SK-N-SH (cell line): ENCODE measurements around the gene SP4.

Experiments
- ELF1 ChIP-seq: IDR thresholded peaks from 2 replicates; pipeline ENCODE4 v1.4.0; 2012
- EP300 ChIP-seq, 2 experiments: IDR thresholded peaks; 2 replicates each; pipeline versions ENCODE4 v1.4.0 to v1.6.1; 2012; ENCODE audit warnings: borderline replicate concordance in 1 of 2, low read depth in 1 of 2, low read length in 1 of 2
- FOSL2 ChIP-seq: IDR thresholded peaks from 2 replicates; pipeline ENCODE4 v1.4.0; 2012; ENCODE audit warnings: low read depth, mild to moderate bottlenecking, moderate library complexity, borderline replicate concordance
- FOXM1 ChIP-seq: IDR thresholded peaks from 2 replicates; pipeline ENCODE4 v1.4.0; 2012; ENCODE audit warnings: low read depth, mild to moderate bottlenecking
- POLR2AphosphoS5 ChIP-seq: IDR thresholded peaks from 2 replicates; pipeline ENCODE4 v1.6.1; 2012; ENCODE audit warnings: low read depth, low read length
- RAD21 ChIP-seq: IDR thresholded peaks from 2 replicates; pipeline ENCODE4 v1.6.1; 2012; ENCODE audit warnings: mild to moderate bottlenecking, low read length
- RXRA ChIP-seq: IDR thresholded peaks from 2 replicates; pipeline ENCODE4 v1.4.0; 2012; ENCODE audit warnings: low read depth, mild to moderate bottlenecking, borderline replicate concordance
- SIN3A ChIP-seq: IDR thresholded peaks from 2 replicates; pipeline ENCODE4 v1.6.1; 2012; ENCODE audit warnings: low read depth, mild to moderate bottlenecking, low read length, moderate library complexity, borderline replicate concordance
- TAF1 ChIP-seq: IDR thresholded peaks from 2 replicates; pipeline ENCODE4 v1.6.1; 2012; ENCODE audit warnings: low read depth, mild to moderate bottlenecking, low read length, moderate library complexity, borderline replicate concordance
- TEAD4 ChIP-seq: IDR thresholded peaks from 2 replicates; pipeline ENCODE4 v1.4.0; 2012; ENCODE audit warnings: mild to moderate bottlenecking, borderline replicate concordance; ENCODE audit not compliant: insufficient read depth
- YY1 ChIP-seq: IDR thresholded peaks from 2 replicates; pipeline ENCODE4 v1.4.0; 2012; ENCODE audit warnings: low read depth, mild to moderate bottlenecking
- TF ChIP-seq, protein P1 (sequence below): fragments of 200-600 bp; sonication (generic); IDR thresholded peaks from 2 replicates; pipeline ENCODE4 v1.6.1; 2017; ENCODE audit warnings: antibody characterized with exemption, mild to moderate bottlenecking, moderate library complexity
- TF ChIP-seq, protein P2 (sequence below): IDR thresholded peaks from 2 replicates; pipeline ENCODE4 v1.4.0; 2012; ENCODE audit warnings: low read depth, borderline replicate concordance
- TF ChIP-seq, protein P3 (sequence below): IDR thresholded peaks from 2 replicates; pipeline ENCODE4; 2012

DNA sequence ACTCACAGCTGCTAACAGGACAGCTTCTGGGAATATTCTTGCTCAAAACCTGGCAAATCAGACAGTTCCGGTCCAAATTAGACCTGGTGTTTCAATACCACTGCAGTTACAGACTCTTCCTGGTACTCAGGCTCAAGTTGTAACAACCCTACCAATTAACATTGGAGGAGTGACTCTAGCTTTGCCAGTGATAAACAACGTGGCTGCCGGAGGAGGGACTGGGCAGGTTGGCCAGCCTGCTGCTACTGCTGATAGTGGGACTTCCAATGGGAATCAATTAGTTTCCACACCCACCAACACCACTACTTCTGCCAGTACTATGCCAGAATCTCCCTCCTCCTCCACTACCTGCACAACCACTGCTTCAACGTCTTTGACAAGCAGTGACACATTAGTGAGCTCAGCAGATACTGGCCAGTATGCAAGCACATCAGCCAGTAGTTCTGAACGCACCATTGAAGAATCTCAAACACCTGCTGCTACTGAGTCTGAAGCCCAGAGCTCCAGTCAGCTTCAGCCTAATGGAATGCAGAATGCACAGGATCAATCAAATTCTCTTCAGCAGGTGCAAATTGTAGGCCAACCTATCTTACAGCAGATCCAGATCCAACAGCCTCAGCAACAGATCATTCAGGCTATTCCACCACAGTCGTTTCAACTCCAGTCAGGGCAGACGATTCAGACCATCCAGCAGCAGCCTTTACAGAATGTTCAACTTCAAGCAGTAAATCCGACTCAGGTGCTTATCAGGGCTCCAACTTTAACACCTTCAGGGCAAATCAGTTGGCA, 2.1 kb downstream of the SP4 start:
- TF ChIP-seq FOXM1, result no peak
- TF ChIP-seq SIN3A, result no peak
- TF ChIP-seq, protein P1, sequence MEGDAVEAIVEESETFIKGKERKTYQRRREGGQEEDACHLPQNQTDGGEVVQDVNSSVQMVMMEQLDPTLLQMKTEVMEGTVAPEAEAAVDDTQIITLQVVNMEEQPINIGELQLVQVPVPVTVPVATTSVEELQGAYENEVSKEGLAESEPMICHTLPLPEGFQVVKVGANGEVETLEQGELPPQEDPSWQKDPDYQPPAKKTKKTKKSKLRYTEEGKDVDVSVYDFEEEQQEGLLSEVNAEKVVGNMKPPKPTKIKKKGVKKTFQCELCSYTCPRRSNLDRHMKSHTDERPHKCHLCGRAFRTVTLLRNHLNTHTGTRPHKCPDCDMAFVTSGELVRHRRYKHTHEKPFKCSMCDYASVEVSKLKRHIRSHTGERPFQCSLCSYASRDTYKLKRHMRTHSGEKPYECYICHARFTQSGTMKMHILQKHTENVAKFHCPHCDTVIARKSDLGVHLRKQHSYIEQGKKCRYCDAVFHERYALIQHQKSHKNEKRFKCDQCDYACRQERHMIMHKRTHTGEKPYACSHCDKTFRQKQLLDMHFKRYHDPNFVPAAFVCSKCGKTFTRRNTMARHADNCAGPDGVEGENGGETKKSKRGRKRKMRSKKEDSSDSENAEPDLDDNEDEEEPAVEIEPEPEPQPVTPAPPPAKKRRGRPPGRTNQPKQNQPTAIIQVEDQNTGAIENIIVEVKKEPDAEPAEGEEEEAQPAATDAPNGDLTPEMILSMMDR, result no peak
- TF ChIP-seq YY1, result no peak
- no peak for TF ChIP-seq POLR2AphosphoS5
- no peak for TF ChIP-seq FOSL2
- TF ChIP-seq RXRA, result no peak
- TF ChIP-seq, protein P2, sequence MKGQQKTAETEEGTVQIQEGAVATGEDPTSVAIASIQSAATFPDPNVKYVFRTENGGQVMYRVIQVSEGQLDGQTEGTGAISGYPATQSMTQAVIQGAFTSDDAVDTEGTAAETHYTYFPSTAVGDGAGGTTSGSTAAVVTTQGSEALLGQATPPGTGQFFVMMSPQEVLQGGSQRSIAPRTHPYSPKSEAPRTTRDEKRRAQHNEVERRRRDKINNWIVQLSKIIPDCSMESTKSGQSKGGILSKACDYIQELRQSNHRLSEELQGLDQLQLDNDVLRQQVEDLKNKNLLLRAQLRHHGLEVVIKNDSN, result no peak
- no peak for TF ChIP-seq EP300 (IDR thresholded peaks at IDR 0.05; ENCODE audit: borderline replicate concordance in 1 of 2, low read depth in 1 of 2, low read length in 1 of 2)
- no peak for TF ChIP-seq TEAD4
- no peak for TF ChIP-seq TAF1
- no peak for TF ChIP-seq RAD21
- TF ChIP-seq ELF1, result no peak
- TF ChIP-seq, protein P3, sequence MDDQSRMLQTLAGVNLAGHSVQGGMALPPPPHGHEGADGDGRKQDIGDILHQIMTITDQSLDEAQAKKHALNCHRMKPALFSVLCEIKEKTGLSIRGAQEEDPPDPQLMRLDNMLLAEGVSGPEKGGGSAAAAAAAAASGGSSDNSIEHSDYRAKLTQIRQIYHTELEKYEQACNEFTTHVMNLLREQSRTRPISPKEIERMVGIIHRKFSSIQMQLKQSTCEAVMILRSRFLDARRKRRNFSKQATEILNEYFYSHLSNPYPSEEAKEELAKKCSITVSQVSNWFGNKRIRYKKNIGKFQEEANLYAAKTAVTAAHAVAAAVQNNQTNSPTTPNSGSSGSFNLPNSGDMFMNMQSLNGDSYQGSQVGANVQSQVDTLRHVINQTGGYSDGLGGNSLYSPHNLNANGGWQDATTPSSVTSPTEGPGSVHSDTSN, result no peak
